NCI-H187 treated with DMSO at 0.1 percent for 48 hours (cell line): Measurements from ENCODE around the gene ASGR1.
"Not testable (repeated sequence)": the region's sequence is repeated elsewhere in the genome, so short reads cannot be mapped to it uniquely, and the experiment has no call there.

ENCODE experiments used
- DNase-seq: peaks from one replicate; lab custom pipeline; 2025; lab: John Stamatoyannopoulos, UW

Gene ASGR1

GRCh38 chr17:7190276-7190917 is 11.2 kb upstream of the ASGR1 start:
- no peak for DNase-seq

GRCh38 chr17:7186241-7186640 is 7.1 kb upstream of the ASGR1 start:
- DNase-seq = no peak

GRCh38 chr17:7184647-7185046 is 5.5 kb upstream of the ASGR1 start:
- no peak for DNase-seq

GRCh38 chr17:7184091-7184488 is 4.9 kb upstream of the ASGR1 start:
- no peak for DNase-seq

GRCh38 chr17:7183433-7184090 is 4.4 kb upstream of the ASGR1 start:
- DNase-seq = no peak

DNA sequence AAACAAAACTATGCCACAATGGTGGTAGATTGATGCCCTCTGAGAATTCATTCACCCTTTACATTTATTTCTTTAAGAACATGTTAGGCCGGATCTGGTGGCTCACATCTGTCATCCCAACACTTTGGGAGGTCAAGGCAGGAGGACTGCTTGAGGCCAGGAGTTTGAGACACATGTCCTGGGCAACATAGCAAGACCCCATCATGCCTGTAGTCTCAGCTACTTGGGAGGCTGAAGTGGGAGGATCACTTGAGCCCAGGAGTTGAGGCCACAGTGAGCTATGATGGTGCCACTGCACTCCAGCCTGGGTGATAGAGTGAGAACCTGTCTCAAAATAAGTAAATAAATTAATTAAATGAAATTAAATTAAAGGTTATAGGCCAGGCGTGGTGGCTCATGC is 2.9 kb upstream of the ASGR1 start:
- DNase-seq = not testable (repeated sequence)

DNA sequence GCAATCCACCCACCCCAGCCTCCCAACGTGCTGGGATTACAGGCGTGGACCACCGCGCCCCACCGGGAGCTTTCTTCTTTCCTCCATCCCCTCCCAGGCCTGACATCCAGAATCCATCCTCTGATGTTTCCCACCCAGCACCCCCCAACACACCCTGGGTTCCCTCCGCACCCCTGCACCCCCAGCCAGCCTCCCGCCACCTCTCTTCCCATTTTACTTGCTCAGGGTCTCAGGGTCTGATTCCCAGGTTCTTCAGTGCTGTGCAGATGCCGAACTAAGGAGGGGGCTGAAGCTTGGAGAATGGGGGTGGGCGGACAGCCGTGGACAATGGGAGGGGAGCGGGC is 225 bp downstream of the ASGR1 start:
- no peak for DNase-seq

- DNase-seq = no peak
These were observed 1.2 kb downstream of the ASGR1 start for GRCh38 chr17:7177954-7178477.

DNA sequence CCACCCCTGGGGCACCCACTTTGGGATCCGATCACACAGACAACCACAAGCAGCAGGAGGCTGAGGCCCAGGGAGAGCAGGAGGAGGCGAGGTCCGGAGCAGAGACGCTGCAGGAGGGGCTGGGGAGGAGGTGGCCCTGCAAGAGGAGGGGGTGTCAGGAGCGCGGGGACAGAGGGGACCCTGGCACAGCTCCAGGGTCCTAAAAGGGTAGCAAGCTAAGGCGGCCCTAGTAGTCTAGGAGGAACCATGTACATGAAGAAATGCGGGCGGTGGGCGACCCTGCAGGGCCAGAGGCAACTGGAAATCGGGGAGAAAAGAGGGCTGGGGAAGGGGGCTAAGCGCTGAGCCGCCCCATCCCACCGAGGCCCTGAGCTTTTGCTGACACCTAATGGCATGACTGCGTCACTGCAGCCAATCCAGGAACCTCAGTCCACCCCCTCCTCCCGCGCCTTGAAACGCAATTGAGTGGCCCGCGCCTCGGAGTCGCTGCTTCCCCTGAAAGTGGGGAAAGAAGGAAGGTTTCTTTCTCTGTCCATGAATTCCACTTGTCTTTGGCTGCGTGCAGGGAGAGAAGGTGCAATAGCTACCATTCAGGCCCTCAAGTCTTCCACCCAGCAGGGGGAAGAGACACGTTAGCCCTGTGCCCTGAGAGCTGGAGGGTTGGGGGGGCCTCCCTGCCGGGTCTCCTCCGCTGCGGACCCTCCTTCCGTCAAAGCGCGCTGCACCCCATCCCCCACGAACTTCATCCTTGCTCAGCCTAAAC is 1.8 kb downstream of the ASGR1 start:
- DNase-seq = no peak

DNA sequence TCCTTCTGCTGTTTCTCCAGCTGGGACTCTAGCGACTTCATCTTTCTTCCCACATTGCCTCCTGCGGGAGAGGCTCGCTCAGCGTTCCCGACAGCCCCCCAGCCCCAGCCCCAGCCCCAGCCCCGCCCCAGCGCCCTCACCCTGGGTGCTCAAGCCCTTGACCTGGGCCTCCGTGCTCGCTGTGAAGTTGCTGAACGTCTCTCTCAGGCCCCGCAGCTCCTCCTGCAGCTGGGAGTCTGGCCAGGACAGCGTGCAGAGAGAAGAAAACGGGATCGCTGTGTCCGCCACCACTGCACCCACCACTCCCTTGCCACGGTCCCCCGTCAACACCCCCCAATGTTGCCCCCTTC is 2.4 kb downstream of the ASGR1 start:
- no peak for DNase-seq

- DNase-seq = no peak
These were observed 2.9 kb downstream of the ASGR1 start for GRCh38 chr17:7176107-7176840.

DNA sequence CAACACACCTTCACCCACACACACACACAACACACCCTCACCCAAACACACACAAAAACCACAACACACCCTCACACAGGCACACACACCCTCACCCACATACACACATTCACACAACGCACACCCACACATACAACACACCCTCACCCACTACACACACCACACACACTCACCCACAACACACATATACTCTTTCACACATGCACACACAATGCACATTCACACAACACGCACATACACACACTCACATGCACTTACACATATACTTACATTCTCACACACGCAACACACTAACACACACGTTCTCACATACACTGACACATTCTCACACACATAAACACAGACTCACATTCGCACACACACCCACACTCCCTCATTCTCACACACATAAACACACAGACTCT is 3.8 kb downstream of the ASGR1 start:
- no peak for DNase-seq

GRCh38 chr17:7174603-7175326 is 4.4 kb downstream of the ASGR1 start:
- no peak for DNase-seq

DNA sequence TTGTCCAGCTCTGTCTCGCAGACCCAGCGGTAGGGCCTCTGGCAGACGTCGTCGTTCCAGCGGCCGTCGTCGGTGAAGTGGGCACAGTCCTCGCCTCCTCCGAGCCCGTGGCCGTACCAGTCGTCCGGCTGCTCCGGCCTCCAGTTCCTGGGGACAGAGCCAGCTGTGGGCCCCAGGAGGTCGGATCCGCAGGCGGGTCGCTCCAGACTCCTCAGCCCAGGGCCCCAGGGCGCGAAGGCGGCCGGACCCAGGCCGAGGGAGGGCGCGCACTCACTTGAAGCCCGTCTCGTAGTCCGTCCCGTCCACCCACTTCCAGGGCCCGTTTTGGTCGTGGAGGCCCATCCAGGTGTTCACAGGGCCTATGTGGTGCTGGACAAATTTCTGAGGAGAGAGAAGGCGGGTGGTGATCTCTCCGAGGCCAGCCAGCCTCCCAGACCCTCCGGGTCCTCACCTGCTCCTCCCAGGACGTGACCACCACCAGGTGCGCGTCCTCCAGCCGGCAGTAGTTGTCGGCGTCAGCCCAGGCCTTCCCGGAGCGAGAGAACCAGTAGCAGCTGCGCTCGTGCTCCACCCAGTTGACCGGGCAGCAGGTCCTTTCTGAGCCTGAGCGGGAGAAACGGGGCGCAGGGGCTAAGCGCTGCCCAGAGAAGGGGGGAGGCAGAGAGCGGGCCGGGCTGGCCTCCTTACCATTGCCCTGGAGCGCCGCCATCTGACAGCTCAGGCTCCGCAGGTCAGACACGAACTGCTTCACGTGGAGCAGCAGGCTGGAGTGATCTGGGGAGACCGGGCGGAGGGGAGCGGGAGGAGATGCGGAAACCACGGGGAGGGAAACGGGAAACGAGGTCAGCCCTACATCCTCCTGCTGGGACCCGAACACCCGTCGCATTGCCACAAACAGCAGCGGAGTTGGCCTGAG is 5.2 kb downstream of the ASGR1 start:
- no peak for DNase-seq

GRCh38 chr17:7172522-7173191 is 6.5 kb downstream of the ASGR1 start:
- not testable (repeated sequence) for DNase-seq

DNA sequence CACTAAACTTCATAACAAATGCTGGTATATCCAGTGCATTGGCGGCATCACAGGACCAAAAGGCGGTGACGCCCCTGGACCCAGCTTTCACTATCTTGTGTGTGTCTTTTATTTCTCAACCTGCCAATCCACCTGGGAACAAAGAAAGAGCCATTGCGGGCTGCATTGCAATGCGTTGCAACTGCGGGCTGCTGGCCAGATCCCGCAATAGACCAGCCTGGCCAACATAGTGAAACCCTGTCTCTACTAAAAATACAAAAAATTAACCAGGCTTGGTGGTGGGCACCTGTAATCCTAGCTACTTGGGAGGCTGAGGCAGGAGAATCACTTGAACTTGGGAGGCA is 9.6 kb downstream of the ASGR1 start:
- not testable (repeated sequence) for DNase-seq

DNA sequence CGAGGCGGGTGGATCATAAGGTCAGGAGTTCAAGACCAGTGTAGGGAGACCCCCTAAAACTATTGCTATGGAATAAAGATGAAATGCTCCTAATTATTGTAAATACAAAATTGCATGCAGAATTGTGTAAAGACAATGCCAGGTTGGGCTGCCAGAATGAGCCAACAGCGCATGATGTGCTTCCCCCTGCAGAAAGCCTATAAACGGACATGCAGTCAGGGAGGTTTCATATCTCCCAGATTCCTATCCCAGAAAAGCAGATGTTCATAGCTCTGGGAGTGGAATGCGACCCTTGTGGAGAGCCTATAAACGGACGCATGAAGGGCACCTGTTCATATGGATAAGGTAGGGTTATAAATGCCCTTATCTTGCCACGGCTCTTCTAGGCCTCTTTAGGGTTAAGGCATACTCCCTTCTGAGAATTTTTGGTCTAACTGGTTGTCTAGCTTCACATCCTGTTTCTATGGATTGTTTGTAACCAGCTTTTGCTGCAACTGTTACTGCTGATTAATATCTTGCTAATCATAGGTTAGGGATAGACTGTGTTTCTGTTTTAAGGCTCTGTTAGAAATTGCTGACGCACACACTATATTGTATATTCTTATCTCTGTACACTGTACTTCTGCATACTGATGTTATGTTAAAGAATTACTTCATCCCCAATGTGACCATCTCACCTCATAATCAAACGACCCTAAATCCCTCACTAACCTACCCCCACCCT is 10.2 kb downstream of the ASGR1 start:
- DNase-seq = not testable (repeated sequence)

DNA sequence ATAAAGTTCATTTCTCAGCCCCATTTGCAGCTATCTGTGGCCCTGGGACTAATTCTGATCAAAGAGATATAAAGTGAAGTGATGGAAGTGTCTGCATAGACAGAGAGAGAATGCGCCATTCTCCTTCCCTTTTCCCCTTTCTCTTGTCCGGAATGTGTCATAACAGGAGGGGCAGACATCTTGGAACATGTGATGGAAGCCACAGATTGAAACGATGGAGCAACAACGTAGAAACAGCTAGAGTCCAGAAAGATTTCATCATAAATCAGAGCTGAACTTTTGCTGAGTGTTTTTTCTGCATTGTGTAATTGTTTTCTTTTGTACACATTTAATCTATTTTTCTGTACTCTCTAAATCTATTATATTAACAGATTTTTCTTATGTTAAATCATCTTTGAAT is 11.3 kb downstream of the ASGR1 start:
- DNase-seq = no peak

- DNase-seq = no peak
These were observed 12.3 kb downstream of the ASGR1 start for GRCh38 chr17:7166873-7167272.

- not testable (repeated sequence) for DNase-seq
These were observed 19.6 kb downstream of the ASGR1 start for GRCh38 chr17:7159571-7159970.
